HCT116 (cell line): Measurements from ENCODE around the gene SCAF1. TPM values are rescaled to one million over a fixed set of nuclear protein-coding genes. Genes with fewer than 3 reads are reported as not detected.

ENCODE experiments used
- ATAC-seq: fragments of 200-7000 bp; cut with Tn5 transposase; 2 replicates; pipeline ENCODE4 v1.9.1; 2020; ENCODE audit warnings: mild to moderate bottlenecking, moderate library complexity
- BruUV-seq: library from RNA; stranded (reverse); fragments of 400-500 nt; replicated peaks from 2 replicates; lab custom pipeline; 2021; lab: Mats Ljungman, UMichigan
- CTCF ChIA-PET: fragments of 300-600 bp; sonication (Branson Sonifier 250); formaldehyde crosslinking; loops from one replicate; lab custom pipeline; 2021; ENCODE audit warnings: antibody characterized with exemption; lab: Charles Lee
- POLR2A ChIA-PET: fragments of 300-600, 350-600 bp; sonication (Branson Sonifier 250); formaldehyde crosslinking; loops from one replicate; lab custom pipeline; 2021; ENCODE audit warnings: antibody characterized with exemption; lab: Charles Lee
- RAD21 ChIA-PET, 2 experiments: fragments of 300-600 bp; sonication (Branson Sonifier 250); formaldehyde crosslinking; loops; one replicate each; lab custom pipeline; 2023; ENCODE audit warnings: low total read pairs in 2 of 2; ENCODE audit not compliant: uncharacterized antibody in 2 of 2, unreplicated experiment in 2 of 2, low non-redundant PET in 1 of 2; lab: Charles Lee
- DNase-seq: peaks from one replicate; pipeline ENCODE4 v3.0.0-alpha.2; 2010; ENCODE audit warnings: low read depth, low spot score
- H2AFZ ChIP-seq: fragments of 200-600 bp; shearing (Covaris generic), sonication (generic); 2 replicates; pipeline ENCODE4 v1.6.1; 2017; ENCODE audit warnings: low read depth, mixed run types, mixed read lengths, antibody characterized with exemption, low read length; ENCODE audit not compliant: poor library complexity, severe bottlenecking
- H3K27ac ChIP-seq: 2 replicates; pipeline ENCODE4 v1.5.1; 2012; ENCODE audit warnings: low read depth, low read length
- H3K27me3 ChIP-seq: fragments of 200-600 bp; sonication (generic); 2 replicates; pipeline ENCODE4 v1.6.1; 2016; ENCODE audit warnings: mixed run types, low read length, mixed read lengths; ENCODE audit not compliant: insufficient read depth
- H3K36me3 ChIP-seq, 2 experiments: fragments of 200-500 bp in 1 of 2; fragments of 200-600 bp in 1 of 2; sonication (Bioruptor generic) in 1 of 2; sonication (generic) in 1 of 2; 2 replicates each; pipeline versions ENCODE4 v1.5.1 to v1.6.1; 2014 to 2016; ENCODE audit warnings: low read length in 2 of 2, inconsistent platforms in 1 of 2, mixed read lengths in 1 of 2, mixed run types in 1 of 2; ENCODE audit not compliant: insufficient read depth in 2 of 2, control insufficient read depth in 1 of 2
- H3K4me1 ChIP-seq, 2 experiments: fragments of 200-600 bp in 1 of 2; sonication (generic) in 1 of 2; 2 replicates each; pipeline versions ENCODE4 v1.5.1 to v1.6.1; 2012 to 2017; ENCODE audit warnings: low read length in 2 of 2, inconsistent platforms in 1 of 2, mild to moderate bottlenecking in 1 of 2, mixed read lengths in 1 of 2, mixed run types in 1 of 2, moderate library complexity in 1 of 2; ENCODE audit not compliant: insufficient read depth in 2 of 2, control insufficient read depth in 1 of 2
- H3K4me2 ChIP-seq: fragments of 200-600 bp; sonication (generic); 2 replicates; pipeline ENCODE4 v1.6.1; 2017; ENCODE audit warnings: mixed run types, low read length, mixed read lengths
- H3K4me3 ChIP-seq, 2 experiments: fragments of 200-600 bp in 1 of 2; sonication (generic) in 1 of 2; replicated peaks in 1 of 2; 2 replicates each; pipeline ENCODE4 v1.5.1; 2011 to 2016; ENCODE audit warnings: low read length in 2 of 2, control low read depth in 1 of 2, low read depth in 1 of 2, mild to moderate bottlenecking in 1 of 2, mixed read lengths in 1 of 2, mixed run types in 1 of 2
- H3K79me2 ChIP-seq: fragments of 200-600 bp; sonication (generic); 2 replicates; pipeline ENCODE4 v1.6.1; 2017; ENCODE audit warnings: mild to moderate bottlenecking, mixed run types, low read length, moderate library complexity, mixed read lengths; ENCODE audit not compliant: insufficient read depth
- H3K9ac ChIP-seq: fragments of 200-600 bp; sonication (generic); 2 replicates; pipeline ENCODE4 v1.6.1; 2016; ENCODE audit warnings: low read length, mixed read lengths
- H3K9me2 ChIP-seq: fragments of 200-600 bp; sonication (generic), shearing (Covaris generic); 2 replicates; pipeline ENCODE4 v1.6.1; 2017; ENCODE audit warnings: mixed run types, mild to moderate bottlenecking, moderate library complexity; ENCODE audit not compliant: insufficient read depth
- H3K9me3 ChIP-seq, 2 experiments: fragments of 200-500 bp in 1 of 2; fragments of 200-600 bp in 1 of 2; sonication (Bioruptor generic) in 1 of 2; sonication (generic) in 1 of 2; 2 replicates each; pipeline ENCODE4 v1.6.1; 2014 to 2017; ENCODE audit warnings: low read length in 2 of 2, mixed read lengths in 2 of 2, inconsistent platforms in 1 of 2, low read depth in 1 of 2, mild to moderate bottlenecking in 1 of 2, mixed run types in 1 of 2, moderate library complexity in 1 of 2; ENCODE audit not compliant: control insufficient read depth in 1 of 2, insufficient read depth in 1 of 2
- H4K20me1 ChIP-seq: fragments of 200-600 bp; sonication (generic), shearing (Covaris generic); 2 replicates; pipeline ENCODE4 v1.6.1; 2017; ENCODE audit warnings: mixed run types, mild to moderate bottlenecking, moderate library complexity; ENCODE audit not compliant: insufficient read depth
- CBX3 ChIP-seq: IDR thresholded peaks from 2 replicates; pipeline ENCODE4 v1.6.1; 2012; ENCODE audit warnings: low read depth
- CEBPB ChIP-seq: IDR thresholded peaks from 2 replicates; pipeline ENCODE4 v1.6.1; 2012; ENCODE audit warnings: low read depth
- EGR1 ChIP-seq: IDR thresholded peaks from 2 replicates; pipeline ENCODE4 v1.6.1; 2012; ENCODE audit warnings: low read depth
- FOSL1 ChIP-seq: IDR thresholded peaks from 2 replicates; pipeline ENCODE4 v1.6.1; 2012; ENCODE audit warnings: low read depth
- POLR2A ChIP-seq: IDR thresholded peaks from 2 replicates; pipeline ENCODE4 v1.7.0; 2011; ENCODE audit warnings: borderline replicate concordance; ENCODE audit not compliant: insufficient read depth, insufficient read length; ENCODE audit errors: extremely low read depth
- SIN3A ChIP-seq: IDR thresholded peaks from 2 replicates; pipeline ENCODE4 v1.6.1; 2012; ENCODE audit warnings: low read depth
- SRF ChIP-seq: IDR thresholded peaks from 2 replicates; pipeline ENCODE4 v1.6.1; 2012; ENCODE audit warnings: low read depth
- TCF7L2 ChIP-seq: IDR thresholded peaks from 2 replicates; pipeline ENCODE4 v1.7.0; 2011; ENCODE audit warnings: borderline replicate concordance, inconsistent platforms; ENCODE audit not compliant: insufficient read depth, insufficient read length; ENCODE audit errors: extremely low read depth
- ZBTB33 ChIP-seq: IDR thresholded peaks from 2 replicates; pipeline ENCODE4 v1.6.1; 2011; ENCODE audit warnings: mild to moderate bottlenecking, low read length, moderate library complexity; ENCODE audit not compliant: insufficient replicate concordance; ENCODE audit errors: extremely low read depth
- ZFX ChIP-seq: fragments of 450-650 bp; IDR thresholded peaks from 2 replicates; pipeline ENCODE4 v1.6.1; 2017
- ZNF274 ChIP-seq: fragments of 200-500 bp; sonication (Bioruptor generic); IDR thresholded peaks from 2 replicates; pipeline ENCODE4 v1.6.1; 2014; ENCODE audit warnings: mild to moderate bottlenecking, low read depth, low read length, inconsistent platforms
- intact Hi-C: fragments of 100-400 bp; cut with micrococcal nuclease; formaldehyde crosslinking; loops from 2 replicates; pipeline ENCODE4 v1.10.0; 2022
- total RNA-seq: library from RNA; stranded (reverse); gene quantifications from one replicate; pipeline ENCODE4 v1.2.1, GENCODE V29; 2021; ENCODE audit not compliant: unreplicated experiment
- TF ChIP-seq, protein P1 (sequence below): IDR thresholded peaks from 2 replicates; pipeline ENCODE4 v1.6.1; 2012

Gene SCAF1
- total RNA-seq, 1 experiment from 2014 or later = 96.8 TPM

- intact Hi-C loops = no loop called here
- Histone ChIP-seq H3K27ac (no peak overlapping the region), H3K79me2 (peaks cover 70% of the 10 kb centered on the region), H2AFZ (no peak overlapping the region), H3K9me2 (no peaks in the 10 kb centered on the region), H3K9me3 (no peaks in the 10 kb centered on the region), H3K4me3 (no peak overlapping the region), H3K9ac (no peak overlapping the region), H4K20me1 (peaks cover 38% of the 10 kb centered on the region; the same call in 1 of the 2 replicates), H3K27me3 (no peaks in the 10 kb centered on the region), H3K36me3 (peaks cover 43 to 61% of the 10 kb centered on the region in 2 experiments), H3K4me2 (no peak overlapping the region), H3K4me1 (peaks cover 18 to 23% of the 10 kb centered on the region in 2 experiments)
- ChIA-PET POLR2A (no interaction called here), CTCF (no interaction called here), RAD21 (no interaction called here)
- TF ChIP-seq CBX3 (no peak), ZBTB33 (no peak), SIN3A (no peak), TCF7L2 (no peak), ZNF274 (no peak), ZFX (no peak), EGR1 (no peak), SRF (no peak), FOSL1 (no peak), POLR2A (no peak), CEBPB (no peak)
- TF ChIP-seq, protein P1, sequence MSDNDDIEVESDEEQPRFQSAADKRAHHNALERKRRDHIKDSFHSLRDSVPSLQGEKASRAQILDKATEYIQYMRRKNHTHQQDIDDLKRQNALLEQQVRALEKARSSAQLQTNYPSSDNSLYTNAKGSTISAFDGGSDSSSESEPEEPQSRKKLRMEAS = no peak
- no peak for DNase-seq
- ATAC-seq = no peak
- BruUV-seq = no TSS peak
Observed at GRCh38 chr19:49683814-49684250, 41.8 kb downstream of the SCAF1 start.
